Activated CD8-positive, alpha-beta T cell treated with anti-CD3 and anti-CD28 coated beads for 36 hours (primary cell): ENCODE results near the gene AEBP2. TPM values are rescaled to one million over a fixed set of nuclear protein-coding genes. Genes with fewer than 3 reads are reported as not detected.

ENCODE experiments used
- ATAC-seq: fragments of 200-7000 bp; cut with Tn5 transposase; one replicate; pipeline ENCODE4 v1.10.0; 2021; ENCODE audit warnings: mild to moderate bottlenecking, moderate library complexity
- CTCF ChIA-PET: fragments of 350-600 bp; sonication (Branson Sonifier 250); formaldehyde crosslinking; loops from one replicate; lab custom pipeline; 2021; ENCODE audit warnings: antibody characterized with exemption; lab: Charles Lee
- POLR2A ChIA-PET: fragments of 350-600 bp; sonication (Branson Sonifier 250); formaldehyde crosslinking; loops from one replicate; lab custom pipeline; 2021; ENCODE audit warnings: antibody characterized with exemption; lab: Charles Lee
- DNase-seq: peaks from one replicate; pipeline ENCODE4 v3.0.0-alpha.2; 2020
- H3K27ac Mint-ChIP-seq: one replicate; pipeline ENCODE4 v1.8.0; 2021; ENCODE audit warnings: mild to moderate bottlenecking, mixed read lengths
- H3K27me3 Mint-ChIP-seq: one replicate; pipeline ENCODE4 v1.8.0; 2021; ENCODE audit warnings: mixed read lengths
- H3K36me3 Mint-ChIP-seq: one replicate; pipeline ENCODE4 v1.8.0; 2021; ENCODE audit warnings: low read depth, mixed read lengths
- H3K4me1 Mint-ChIP-seq: one replicate; pipeline ENCODE4 v1.8.0; 2021; ENCODE audit warnings: low read depth, mixed read lengths
- H3K4me3 Mint-ChIP-seq: one replicate; pipeline ENCODE4 v1.8.0; 2021; ENCODE audit warnings: mild to moderate bottlenecking, moderate library complexity, mixed read lengths
- H3K9me3 Mint-ChIP-seq: one replicate; pipeline ENCODE4 v1.8.0; 2021; ENCODE audit warnings: mixed read lengths
- CTCF ChIP-seq: fragments of 200-600 bp; IDR thresholded peaks from one replicate; pipeline ENCODE4 v1.8.0; 2022; ENCODE audit warnings: antibody characterized with exemption, mild to moderate bottlenecking
- intact Hi-C: fragments of 100-400 bp; cut with micrococcal nuclease; formaldehyde crosslinking; loops from one replicate; pipeline ENCODE4 v1.10.0; 2022
- total RNA-seq, 2 experiments: library from RNA; stranded (reverse); gene quantifications; one replicate each; pipeline ENCODE4 v1.2.3, GENCODE V29; 2021

Gene AEBP2
- total RNA-seq, 2 experiments from 2014 or later = 59.6 to 63.3 TPM

GRCh38 chr12:19440019-19440858 is 947 bp downstream of the AEBP2 start:
- ATAC-seq = peak; percentile 55
- no peak for TF ChIP-seq CTCF
- DNase-seq = peak; percentile 81
- peak overlapping the region; percentile 97 for H3K27ac Mint-ChIP-seq
- H3K27me3 Mint-ChIP-seq = no peaks in the 10 kb centered on the region
- H3K36me3 Mint-ChIP-seq = peaks cover 40% of the 10 kb centered on the region
- intact Hi-C loops = loop anchor here (5.0 kb wide), 1 partner anchor 42 kb away; no protein-coding TSS in a partner anchor
- ChIA-PET POLR2A (interaction anchor here (0.8 to 2.1 kb wide), 6 partner anchors 9 to 235 kb away, joined by 3 to 6 read pairs (median 5); no protein-coding TSS in a partner anchor), CTCF (no interaction called here)
- H3K9me3 Mint-ChIP-seq = peaks cover 2% of the 10 kb centered on the region
- H3K4me3 Mint-ChIP-seq = peak overlapping the region; percentile 92
- H3K4me1 Mint-ChIP-seq = peaks cover 40% of the 10 kb centered on the region

- POLR2A ChIA-PET = interaction anchor here (0.8 to 2.1 kb wide), 5 partner anchors 9 to 234 kb away, joined by 3 to 6 read pairs (median 5); no protein-coding TSS in a partner anchor
- H3K4me1 Mint-ChIP-seq = peaks cover 39% of the 10 kb centered on the region
- H3K27ac Mint-ChIP-seq = peak overlapping the region; percentile 97
- peak overlapping the region; percentile 92 for H3K4me3 Mint-ChIP-seq
- CTCF ChIA-PET = no interaction called here
- ATAC-seq = no peak
- H3K36me3 Mint-ChIP-seq = peaks cover 43% of the 10 kb centered on the region
- no peaks in the 10 kb centered on the region for H3K27me3 Mint-ChIP-seq
- H3K9me3 Mint-ChIP-seq = peaks cover 2% of the 10 kb centered on the region
- no peak for TF ChIP-seq CTCF
- DNase-seq = no peak
- intact Hi-C loops = loop anchor here (5.0 kb wide), 1 partner anchor 41 kb away; no protein-coding TSS in a partner anchor
These were observed 1.6 kb downstream of the AEBP2 start for GRCh38 chr12:19440916-19441315.

- intact Hi-C loops = loop anchor here (5.0 kb wide), 1 partner anchor 39 kb away; no protein-coding TSS in a partner anchor
These were observed 4.3 kb downstream of the AEBP2 start for GRCh38 chr12:19443585-19443984.

DNA sequence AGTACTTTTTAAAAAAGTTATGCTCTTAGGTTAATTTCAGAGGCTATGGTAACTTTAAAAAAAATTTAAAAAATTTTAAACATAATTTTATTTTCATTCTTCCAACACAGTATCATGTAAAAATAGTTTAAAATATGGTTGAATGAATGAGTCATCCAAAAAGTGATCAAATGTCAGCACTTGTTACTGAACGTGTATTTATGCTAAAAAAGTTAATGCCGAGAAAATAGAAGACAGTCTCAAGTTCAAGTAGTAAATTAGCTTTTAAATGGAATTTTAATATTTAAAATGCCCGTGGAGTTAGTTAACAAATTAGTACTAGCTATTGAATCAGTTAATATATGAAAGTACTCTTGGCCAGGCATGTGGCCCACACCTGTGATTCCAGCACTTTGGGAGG is 4.8 kb downstream of the AEBP2 start:
- no peak for ATAC-seq
- ChIA-PET POLR2A (interaction anchor here (0.9 to 1.1 kb wide), 2 partner anchors 11 to 55 kb away, joined by 3 read pairs; no protein-coding TSS in a partner anchor), CTCF (no interaction called here)
- Mint-ChIP-seq H3K4me3 (peak overlapping the region; percentile 54), H3K9me3 (no peaks in the 10 kb centered on the region), H3K36me3 (peaks cover 58% of the 10 kb centered on the region), H3K27me3 (no peaks in the 10 kb centered on the region), H3K4me1 (peaks cover 51% of the 10 kb centered on the region), H3K27ac (peak overlapping the region; percentile 84)
- TF ChIP-seq CTCF = no peak
- no peak for DNase-seq
- intact Hi-C loops = loop anchor here (5.0 kb wide), 1 partner anchor 38 kb away; no protein-coding TSS in a partner anchor

More at GRCh38 chr12:19443585-19443984, 4.3 kb downstream of the AEBP2 start:
- Mint-ChIP-seq H3K4me1 (peaks cover 49% of the 10 kb centered on the region), H3K27me3 (no peaks in the 10 kb centered on the region), H3K36me3 (peaks cover 60% of the 10 kb centered on the region), H3K9me3 (no peaks in the 10 kb centered on the region), H3K4me3 (peak overlapping the region; percentile 26), H3K27ac (no peak overlapping the region)
- ChIA-PET POLR2A (interaction anchor here (0.9 to 1.1 kb wide), 2 partner anchors 11 to 55 kb away, joined by 3 read pairs; no protein-coding TSS in a partner anchor), CTCF (no interaction called here)
- no peak for DNase-seq
- no peak for TF ChIP-seq CTCF
- ATAC-seq = no peak

- CTCF ChIA-PET = no interaction called here
- no peaks in the 10 kb centered on the region for H3K27me3 Mint-ChIP-seq
- intact Hi-C loops = no loop called here
These were observed 8.1 kb downstream of the AEBP2 start for GRCh38 chr12:19447386-19447785.

More at GRCh38 chr12:19447386-19447785, 8.1 kb downstream of the AEBP2 start:
- peaks cover 70% of the 10 kb centered on the region for H3K4me1 Mint-ChIP-seq
- ATAC-seq = no peak
- TF ChIP-seq CTCF = no peak
- no peaks in the 10 kb centered on the region for H3K9me3 Mint-ChIP-seq
- POLR2A ChIA-PET = no interaction called here
- no peak for DNase-seq
- H3K27ac Mint-ChIP-seq = peak overlapping the region; percentile 8
- peaks cover 47% of the 10 kb centered on the region for H3K36me3 Mint-ChIP-seq
- no peak overlapping the region for H3K4me3 Mint-ChIP-seq
